Lower leg skin (tissue), 4 donors: Measurements from ENCODE around the gene DTWD2. TPM values are rescaled to one million over a fixed set of nuclear protein-coding genes. Genes with fewer than 3 reads are reported as not detected.

ENCODE experiments used
- DNase-seq, 2 donors: peaks; one replicate each; pipeline ENCODE4 v3.0.0-alpha.2; 2019; ENCODE audit warnings: low spot score in 2 of 2
- H3K4me3 ChIP-seq: fragments of 200-600 bp; sonication (generic); 2 replicates; pipeline ENCODE4 v1.5.1; 2017; ENCODE audit warnings: mild to moderate bottlenecking, low read depth; ENCODE audit not compliant: poor library complexity, severe bottlenecking
- CTCF ChIP-seq, 3 donors: fragments of 450-650 bp; IDR thresholded peaks; one replicate each; pipeline ENCODE4 v1.5.1; 2016; ENCODE audit warnings: antibody characterized with exemption in 3 of 3, mild to moderate bottlenecking in 3 of 3, moderate library complexity in 2 of 3
- POLR2A ChIP-seq, 2 donors: fragments of 450-650 bp; IDR thresholded peaks; one replicate each; pipeline ENCODE4 v1.6.1; 2016 to 2017; ENCODE audit warnings: antibody characterized with exemption in 2 of 2, mild to moderate bottlenecking in 1 of 2, moderate library complexity in 1 of 2
- WGBS, 2 donors: methylation state at CpG; one replicate each; pipeline ENCODE4 v1.1.5; 2018; 5-methylcytosine and 5-hydroxymethylcytosine counted together
- intact Hi-C: fragments of 100-400 bp; cut with DNase I; formaldehyde crosslinking; loops from one replicate; pipeline ENCODE4 v1.15.0; 2023; ENCODE audit warnings: low total_unique reads
- total RNA-seq, 4 donors: library from RNA; depleted of rRNA; stranded (reverse); fragments of >200 nt; gene quantifications; one replicate each; pipeline ENCODE4 v1.1.0, GENCODE V29; 2016

The DTWD2 gene
- total RNA-seq, 4 donors from 2014 or later = 4.8 to 15.6 (median 9.4) TPM

- 79 to 83% methylated on average over 4 of the region's 4 CpGs for WGBS, 2 donors
- no peak overlapping the region for H3K4me3 ChIP-seq
- TF ChIP-seq CTCF (IDR thresholded peaks at IDR 0.05) (no peak), POLR2A (IDR thresholded peaks at IDR 0.05) (no peak)
- DNase-seq = no peak
- intact Hi-C loops = no loop called here
Observed at GRCh38 chr5:119031905-119032304, 43.6 kb upstream of the DTWD2 start.

- H3K4me3 ChIP-seq = no peak overlapping the region
- TF ChIP-seq POLR2A (IDR thresholded peaks at IDR 0.05) (no peak), CTCF (IDR thresholded peaks at IDR 0.05) (no peak)
- no peak for DNase-seq
- intact Hi-C loops = no loop called here
- WGBS, 2 donors = 66 to 71% methylated on average over 5 of the region's 5 CpGs
Observed at GRCh38 chr5:119031011-119031886, 42.9 kb upstream of the DTWD2 start.

GRCh38 chr5:119028575-119028974, 40.2 kb upstream of the DTWD2 start:
- no peak for TF ChIP-seq POLR2A (IDR thresholded peaks at IDR 0.05)
- TF ChIP-seq CTCF (IDR thresholded peaks at IDR 0.05) = no peak
- WGBS, 2 donors = 89% methylated on average over 5 of the region's 5 CpGs
- no peak overlapping the region for H3K4me3 ChIP-seq
- DNase-seq = no peak
- intact Hi-C loops = no loop called here

- TF ChIP-seq POLR2A (IDR thresholded peaks at IDR 0.05) = no peak
- TF ChIP-seq CTCF (IDR thresholded peaks at IDR 0.05) = no peak
- H3K4me3 ChIP-seq = no peak overlapping the region
- DNase-seq = no peak
- intact Hi-C loops = no loop called here
- 22% methylated on average over 1 of the region's 1 CpG for WGBS, 2 donors
Observed at GRCh38 chr5:119022773-119023172, 34.4 kb upstream of the DTWD2 start.

- no peak overlapping the region for H3K4me3 ChIP-seq
- 36 to 43% methylated on average over 5 of the region's 5 CpGs for WGBS, 2 donors
- no peak for TF ChIP-seq POLR2A (IDR thresholded peaks at IDR 0.05)
- TF ChIP-seq CTCF (IDR thresholded peaks at IDR 0.05) = no peak
- no peak for DNase-seq
- intact Hi-C loops = no loop called here
Observed at GRCh38 chr5:119022017-119022745, 33.8 kb upstream of the DTWD2 start.
